Endothelial cell of hepatic sinusoid (primary cell): ENCODE measurements around the gene NCK2.
"Not testable (repeated sequence)": the region's sequence is repeated elsewhere in the genome, so short reads cannot be mapped to it uniquely, and the experiment has no call there.

Experiments used
- in situ Hi-C: cut with HindIII; loops from 2 replicates; pipeline ENCODE4 v1.10.0; 2017; ENCODE audit warnings: low sequenced_read_pairs

NCK2 gene

DNA sequence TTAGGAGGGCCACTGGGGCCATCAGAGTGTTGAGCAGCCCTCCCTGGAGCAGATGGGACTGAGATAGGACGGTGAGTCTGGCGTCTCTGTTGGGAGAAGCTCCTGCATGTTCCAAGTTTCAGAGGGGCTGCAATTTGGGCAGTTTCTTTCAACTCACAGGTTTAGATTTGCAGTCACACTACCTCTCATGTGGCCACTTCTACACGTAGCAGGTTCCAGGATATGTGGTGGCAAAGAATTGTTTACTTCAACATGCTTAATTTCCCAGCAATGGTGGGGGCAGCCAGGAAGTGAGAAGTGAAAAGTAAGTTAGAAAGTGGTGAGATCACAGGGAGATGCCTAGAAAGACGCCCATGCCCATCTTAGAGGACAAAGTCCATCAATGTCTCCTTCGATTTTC, 9.3 kb downstream of the NCK2 start:
- in situ Hi-C loops: no loop called here

DNA sequence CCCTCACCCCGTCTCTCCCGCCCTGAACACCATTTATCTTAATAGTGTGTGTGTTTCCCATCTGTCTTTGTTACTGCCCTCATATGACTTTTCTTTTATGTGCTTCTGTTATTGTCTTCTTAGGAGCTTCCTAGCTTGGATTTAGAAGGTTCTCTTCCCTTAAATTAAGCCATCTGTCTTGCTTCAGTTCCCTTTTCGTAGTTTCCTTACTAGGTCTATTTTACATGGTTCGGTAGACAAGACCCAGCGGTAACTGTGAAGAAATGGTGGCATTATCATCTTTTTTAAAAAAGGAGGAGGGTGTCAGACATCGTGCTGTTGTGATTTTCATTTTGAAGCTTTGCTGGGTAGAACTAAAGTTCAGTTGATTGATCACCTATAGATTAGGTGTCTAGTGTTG, 10.3 kb downstream of the NCK2 start:
- in situ Hi-C loops: no loop called here

DNA sequence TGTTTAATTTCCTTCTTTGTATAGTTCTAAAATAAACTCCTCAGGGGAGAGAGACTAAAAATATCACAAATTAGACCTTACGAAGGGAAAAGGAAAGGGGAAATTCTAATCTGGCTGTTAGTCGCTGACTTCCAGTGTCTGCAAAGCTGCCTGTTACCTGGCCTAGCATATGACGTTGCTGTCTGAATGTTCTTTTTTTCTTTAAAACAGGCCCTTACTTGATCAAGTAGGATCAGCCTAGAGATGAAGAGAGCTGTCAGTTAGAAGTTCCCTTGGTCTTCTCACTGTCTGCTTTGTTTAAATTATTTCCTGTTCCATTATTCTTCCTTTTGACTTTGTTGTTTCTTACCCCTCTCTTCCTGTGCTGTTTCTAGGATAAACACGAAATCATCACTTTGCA, 11.2 kb downstream of the NCK2 start:
- in situ Hi-C loops: no loop called here

DNA sequence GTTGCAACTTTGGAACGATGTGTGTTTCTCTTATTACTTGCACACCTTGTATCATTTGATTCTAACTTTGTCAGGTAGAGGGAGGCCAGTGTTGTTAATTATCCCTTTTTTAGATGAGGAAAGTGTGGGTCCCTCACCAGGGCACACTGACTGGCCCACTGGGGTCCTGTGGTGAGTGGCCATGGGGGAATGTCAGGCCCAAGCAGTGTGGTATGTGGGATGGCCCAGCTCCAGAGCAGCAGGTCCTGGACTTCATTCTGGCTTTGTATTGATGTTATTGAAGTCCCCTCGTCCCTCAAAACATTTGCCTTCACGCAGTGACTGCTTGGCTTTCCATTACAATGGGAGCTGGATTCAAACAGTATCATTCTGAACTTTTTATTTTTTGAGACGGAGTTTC, 11.7 kb downstream of the NCK2 start:
- in situ Hi-C loops: no loop called here

DNA sequence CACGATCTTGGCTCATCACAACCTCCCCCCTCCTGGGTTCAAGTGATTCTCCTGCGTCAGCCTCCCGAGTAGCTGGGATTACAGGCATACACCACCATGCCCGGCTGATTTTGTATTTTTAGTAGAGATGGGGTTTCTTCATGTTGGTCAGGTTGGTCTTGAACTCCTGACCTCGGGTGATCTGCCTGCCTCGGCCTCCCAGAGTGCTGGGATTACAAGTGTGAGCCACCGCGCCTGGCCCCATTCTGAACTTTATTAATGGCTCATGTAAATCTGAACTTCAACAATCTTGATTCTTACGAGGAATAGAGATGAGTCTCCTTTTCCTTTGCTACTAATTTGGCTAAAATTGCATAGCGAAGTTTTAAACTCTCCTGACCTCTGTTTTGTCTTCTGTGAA, 12.2 kb downstream of the NCK2 start:
- in situ Hi-C loops: not testable (repeated sequence)

DNA sequence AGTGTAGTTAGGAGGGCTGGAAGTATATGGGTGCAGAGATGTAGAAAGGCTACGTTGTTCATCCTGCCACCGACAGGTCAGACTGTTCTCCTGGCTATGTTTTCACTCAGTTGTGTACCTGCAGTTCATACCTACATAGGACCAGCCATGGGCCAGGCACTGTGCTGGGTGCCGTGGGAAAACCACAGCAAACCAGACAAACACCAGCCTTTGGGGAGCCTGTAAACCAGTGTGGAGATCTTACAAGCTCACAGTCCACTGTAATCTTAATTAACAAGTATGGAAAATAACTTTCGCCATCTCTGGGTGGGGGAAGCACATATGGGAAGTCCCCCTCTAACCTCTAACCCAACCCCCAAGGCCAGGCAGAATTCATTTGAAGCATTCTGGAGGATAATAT, 12.7 kb downstream of the NCK2 start:
- in situ Hi-C loops: no loop called here

DNA sequence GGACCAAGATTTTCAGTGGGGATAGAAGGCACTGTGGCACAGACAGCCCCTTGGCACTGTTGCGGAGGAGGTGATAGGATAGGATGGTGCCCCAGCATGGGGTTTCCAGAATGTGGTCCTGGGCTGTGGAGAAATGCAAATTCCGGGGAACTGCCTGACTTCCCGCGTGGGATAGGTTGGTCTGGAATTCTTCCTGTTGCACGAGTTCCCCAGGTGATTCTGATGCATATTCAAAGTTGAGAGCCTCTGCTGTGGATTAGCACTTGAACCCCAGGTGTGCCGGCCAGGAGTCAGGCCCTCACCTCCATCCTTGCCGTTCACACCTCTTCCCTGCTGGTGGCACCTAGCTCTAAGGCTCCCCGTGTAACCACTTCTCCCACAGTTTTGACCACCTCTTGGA, 15.5 kb downstream of the NCK2 start:
- in situ Hi-C loops: no loop called here

DNA sequence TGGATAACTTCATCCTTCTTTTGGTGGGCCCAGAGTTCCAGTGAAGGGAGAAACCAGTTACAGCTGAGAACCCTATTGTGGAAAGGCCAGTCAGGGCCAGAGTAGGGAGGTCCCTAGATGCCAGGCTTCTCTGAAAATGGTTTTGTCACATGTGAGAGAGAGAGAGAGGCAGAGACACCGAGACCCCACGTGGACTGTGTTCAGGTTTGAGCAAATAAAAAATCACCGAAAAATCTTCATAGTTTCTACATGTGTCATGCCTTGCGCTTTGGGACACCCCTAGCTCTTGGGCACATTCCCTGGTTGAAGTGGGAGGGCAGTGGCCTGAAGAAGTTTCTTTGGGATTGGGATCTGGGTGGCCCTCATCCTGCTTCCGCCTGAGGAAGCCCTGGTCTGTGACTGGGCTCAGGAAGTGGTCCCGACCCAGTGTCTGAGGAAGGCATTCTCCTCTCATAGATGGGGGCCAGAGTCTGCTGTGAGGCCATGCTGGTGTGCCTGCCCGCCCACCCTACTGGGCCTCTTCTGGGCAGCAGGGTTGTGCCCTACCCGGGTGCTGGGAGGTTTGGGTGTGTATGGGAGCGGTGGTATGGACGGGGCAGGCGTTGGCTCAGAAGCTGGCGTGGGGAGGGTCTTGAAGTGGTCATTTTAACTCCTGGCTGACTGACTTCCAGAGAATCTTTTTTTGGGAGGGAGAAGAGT, 16.1 kb downstream of the NCK2 start:
- in situ Hi-C loops: no loop called here

DNA sequence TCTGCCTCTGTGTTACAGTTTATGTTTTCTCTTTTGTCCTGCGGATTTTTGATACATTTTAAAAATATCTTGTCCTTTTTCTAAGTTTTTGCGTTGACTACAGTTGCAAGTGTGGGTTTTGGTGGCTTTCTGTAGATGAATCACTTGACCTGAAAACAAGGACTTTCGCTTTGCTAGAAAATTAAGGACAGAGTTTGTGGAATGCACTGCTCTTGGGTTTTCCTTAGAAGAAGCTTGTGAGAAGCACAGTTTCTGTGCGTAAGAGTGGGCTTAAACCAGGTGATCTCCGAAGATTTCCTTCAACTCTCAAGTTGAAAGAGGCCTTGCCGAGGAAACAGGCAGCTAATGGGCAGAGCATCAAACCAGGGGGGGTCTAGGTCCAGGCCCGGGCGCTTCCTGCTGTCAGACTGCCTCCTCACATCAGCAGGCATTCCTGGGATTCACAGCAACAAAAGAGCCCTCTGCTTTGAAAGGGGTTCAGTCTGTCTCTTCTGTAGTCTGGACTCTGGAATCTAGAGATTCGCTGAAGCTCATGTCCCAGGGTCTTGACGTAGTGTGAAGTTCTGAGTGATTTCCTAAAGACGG, 17.3 kb downstream of the NCK2 start:
- in situ Hi-C loops: no loop called here

DNA sequence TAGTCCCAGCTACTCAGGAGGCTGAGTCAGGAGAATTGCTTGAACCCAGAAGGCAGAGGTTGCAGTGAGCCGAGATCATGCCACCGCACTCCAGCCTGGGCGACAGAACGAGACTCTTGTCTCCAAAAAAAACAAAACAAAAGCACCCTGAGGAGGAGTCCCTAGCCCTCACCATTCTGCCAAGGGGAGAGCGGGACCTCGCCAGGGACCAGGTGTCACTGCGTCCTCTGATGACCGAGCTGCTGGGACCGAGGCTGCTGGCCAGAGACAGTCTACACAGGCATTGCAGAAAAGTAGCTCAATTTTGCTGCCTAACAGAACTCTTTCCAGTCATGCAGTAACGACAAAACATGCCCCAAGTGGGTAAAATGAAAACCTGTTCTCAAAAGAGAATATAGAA, 18.4 kb downstream of the NCK2 start:
- in situ Hi-C loops: no loop called here

DNA sequence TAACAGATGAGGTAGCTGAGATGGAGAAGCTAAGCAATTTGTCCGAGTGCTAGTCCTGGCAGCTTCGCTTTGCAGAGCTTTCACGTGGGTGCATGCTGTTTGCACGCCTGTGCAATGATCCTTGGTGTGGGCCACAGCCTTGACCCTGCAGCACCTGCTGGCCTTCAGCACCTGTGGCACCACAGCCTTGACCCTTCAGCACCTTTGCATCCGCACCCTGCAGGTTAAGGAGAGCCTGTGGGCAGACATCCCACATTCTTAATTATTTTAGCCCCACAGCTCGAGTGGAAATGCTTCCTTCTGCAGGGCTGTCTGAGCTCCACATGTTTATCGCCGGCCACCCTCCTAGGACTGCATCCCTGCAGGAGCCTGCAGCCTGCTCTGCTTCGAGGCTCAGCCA, 19.3 kb downstream of the NCK2 start:
- in situ Hi-C loops: no loop called here

DNA sequence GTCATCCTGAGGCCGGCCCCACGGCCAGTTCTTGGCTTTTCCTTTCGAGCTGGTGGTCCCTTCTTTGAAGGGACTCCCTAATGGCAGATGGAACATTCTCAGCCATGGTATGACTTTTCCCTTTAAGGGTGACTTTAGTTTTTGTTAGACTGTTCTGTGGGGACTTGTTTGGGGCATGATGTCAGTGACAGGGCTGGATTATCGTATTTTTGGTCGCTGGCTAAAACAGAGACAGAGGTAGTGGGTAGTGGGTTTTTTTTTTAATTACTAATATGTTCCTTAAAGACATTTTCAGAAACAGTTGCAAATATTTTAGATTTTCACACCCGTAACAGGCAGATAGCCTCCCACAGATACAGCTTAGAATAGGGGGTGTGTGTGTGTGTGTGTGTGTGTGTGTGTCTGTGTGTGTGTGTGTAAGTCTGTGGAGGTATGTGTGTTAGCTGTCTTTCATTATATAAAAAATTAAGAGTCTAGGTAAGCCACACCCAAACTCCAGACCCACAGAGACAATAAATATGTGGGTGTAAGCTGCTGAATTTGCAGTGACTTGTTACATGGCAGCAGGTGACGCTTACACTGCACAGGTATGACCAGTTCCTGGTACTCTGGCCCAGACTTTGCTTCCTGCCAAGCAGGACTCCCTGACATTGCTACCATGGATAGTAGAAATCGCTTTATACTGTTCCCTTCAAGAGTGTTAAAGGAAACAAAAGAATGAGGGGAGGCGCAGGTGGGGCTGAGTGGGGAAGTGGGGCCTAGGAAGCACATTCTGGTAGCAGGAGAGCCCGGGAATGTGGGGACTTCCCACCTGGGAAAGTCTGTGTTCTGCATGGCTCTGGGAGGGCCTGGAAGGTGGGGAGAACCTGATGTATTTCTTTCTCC, 20.9 kb downstream of the NCK2 start:
- in situ Hi-C loops: no loop called here

DNA sequence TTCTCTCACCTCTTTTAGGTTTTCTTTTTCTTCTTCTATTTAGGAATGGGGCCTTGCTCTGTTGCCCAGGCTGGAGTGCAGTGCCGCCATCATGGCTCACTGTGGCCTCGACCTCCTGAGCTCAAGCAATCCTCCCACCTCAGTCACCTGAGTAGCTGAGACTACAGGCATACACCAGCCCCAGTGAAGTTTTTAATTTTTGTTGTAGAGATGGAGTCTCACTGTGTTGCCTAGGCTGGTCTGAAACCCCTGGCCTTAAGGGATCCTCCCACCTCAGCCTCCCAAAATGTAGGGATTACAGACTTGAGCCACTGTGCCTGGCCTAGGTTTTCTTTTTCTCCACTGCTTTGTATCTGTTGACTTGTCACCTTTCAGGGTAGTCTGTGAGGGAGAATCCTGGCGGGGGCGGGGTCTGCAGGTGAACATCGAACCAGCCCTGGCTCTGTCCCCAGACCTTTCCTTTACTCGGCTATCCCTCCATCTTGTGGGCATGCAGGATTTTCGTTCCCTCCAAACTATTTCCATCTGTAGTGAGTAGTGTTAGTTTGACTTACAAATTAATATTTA, 21.7 kb downstream of the NCK2 start:
- in situ Hi-C loops: no loop called here

DNA sequence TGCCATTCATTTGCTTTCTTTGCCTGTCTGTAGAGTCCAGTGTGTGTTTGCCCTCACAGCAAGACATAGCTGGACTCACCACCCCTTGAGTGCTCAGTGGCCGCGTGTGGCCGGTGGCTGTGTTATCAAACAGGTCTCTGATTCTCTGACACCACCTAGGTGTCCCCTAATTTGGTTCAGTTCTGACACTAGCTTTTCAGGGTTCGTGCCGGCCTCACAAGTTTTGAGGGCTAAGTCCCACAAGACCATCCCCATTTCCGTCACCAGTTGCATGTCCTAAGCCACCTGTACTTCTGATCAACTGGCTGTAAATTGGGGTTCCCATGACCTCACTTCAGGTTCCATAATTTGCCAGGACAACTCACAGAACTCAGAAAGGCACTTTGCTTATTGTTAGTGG, 23.5 kb downstream of the NCK2 start:
- in situ Hi-C loops: no loop called here

DNA sequence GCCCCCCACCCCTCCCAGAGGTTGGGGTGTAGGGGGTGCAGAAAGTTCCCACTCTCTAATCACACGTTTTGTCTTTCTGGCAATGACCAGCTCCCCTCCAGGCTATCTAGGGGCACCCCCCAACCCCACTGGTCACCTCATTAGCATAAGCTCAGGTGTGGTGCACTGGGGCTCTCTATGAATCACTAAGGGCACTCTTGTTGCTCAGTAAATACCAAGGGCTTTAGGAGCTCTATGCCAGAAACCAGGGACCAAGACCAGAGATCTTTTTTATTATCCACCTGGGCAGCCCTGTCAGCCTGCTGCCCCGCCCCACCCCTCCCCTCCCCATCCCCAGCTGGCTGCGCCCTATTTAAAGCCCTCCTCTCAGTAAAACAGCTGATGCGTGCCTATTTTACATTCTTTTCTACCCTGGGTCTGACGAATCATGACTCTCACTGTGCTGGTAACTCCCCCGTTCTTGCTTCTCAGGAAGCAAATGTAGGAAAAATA, 24.3 kb downstream of the NCK2 start:
- in situ Hi-C loops: no loop called here

DNA sequence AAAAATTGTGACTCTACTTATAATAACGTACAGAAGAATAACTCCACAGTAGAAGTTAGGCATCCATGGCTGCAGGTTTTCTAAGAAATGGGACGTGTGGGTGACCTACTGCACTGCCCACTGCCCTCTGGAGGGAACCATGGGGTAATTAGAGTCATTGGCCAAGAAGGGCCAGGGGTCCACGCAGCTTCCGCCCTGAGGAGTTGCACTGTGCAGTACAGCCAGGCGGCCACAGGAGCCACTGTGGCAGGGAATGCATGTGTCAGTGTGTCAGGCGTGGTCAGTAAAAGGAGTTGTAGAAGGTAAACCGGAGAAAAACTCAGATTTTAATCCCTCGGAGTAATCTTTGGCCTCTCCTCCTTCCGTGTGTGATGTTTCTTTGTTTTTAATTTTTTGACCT, 24.8 kb downstream of the NCK2 start:
- in situ Hi-C loops: no loop called here

DNA sequence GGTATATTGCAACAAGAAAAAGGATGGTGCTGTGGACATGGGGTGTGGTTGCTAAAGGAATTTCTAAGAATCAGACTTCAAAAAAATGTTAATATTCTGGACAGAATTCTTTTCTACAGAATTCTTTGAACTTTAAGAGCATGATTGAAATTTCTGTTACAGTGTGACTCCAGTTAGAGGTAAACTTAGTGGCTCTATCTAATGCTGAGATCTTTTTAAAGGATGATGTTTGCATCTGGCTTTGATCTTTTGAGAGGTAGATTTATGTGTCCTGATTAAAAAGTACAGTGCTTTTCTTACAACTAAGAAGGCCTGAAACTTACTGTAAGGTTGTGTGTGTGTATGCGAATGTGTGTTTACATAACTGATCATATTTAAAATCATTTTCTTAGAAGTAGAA, 25.4 kb downstream of the NCK2 start:
- in situ Hi-C loops: no loop called here

DNA sequence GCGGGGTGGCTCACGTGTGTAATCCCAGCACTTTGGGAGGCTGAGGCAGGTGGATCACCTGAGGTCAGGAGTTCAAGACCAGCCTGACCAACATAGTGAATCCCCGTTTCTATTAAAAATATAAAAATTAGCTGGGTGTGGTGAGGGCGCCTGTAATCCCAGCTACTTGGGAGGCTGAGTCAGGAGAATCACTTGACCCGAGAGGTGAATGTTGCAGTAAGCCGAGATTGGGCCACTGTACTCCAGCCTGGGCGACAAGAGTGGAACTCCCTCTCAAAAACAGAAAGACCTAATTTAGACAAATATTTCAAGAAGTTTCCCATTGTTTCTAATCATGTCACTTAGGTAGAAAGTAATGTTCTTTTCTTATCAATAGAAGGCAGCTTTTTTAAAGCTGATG, 26.6 kb downstream of the NCK2 start:
- in situ Hi-C loops: not testable (repeated sequence)

DNA sequence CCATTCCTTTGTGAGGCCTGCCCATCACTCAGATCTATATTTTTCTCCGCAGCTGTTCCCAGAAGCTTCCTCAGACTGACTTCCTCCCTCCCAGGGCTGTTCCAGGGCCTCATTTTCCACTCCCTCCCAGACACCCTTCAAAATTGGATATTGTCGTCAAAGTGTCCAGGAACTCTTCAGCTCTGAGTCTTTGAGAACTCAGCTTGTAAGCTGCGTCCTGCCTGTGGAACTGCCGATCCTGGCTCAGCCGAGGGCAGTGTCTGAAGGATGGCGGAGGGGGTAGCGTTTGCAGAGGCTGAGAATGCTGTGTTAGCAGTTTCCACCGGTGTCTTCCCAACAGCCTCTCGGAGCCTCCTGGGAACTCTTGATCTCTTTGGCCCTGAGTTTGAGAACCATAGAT, 27.1 kb downstream of the NCK2 start:
- in situ Hi-C loops: no loop called here

DNA sequence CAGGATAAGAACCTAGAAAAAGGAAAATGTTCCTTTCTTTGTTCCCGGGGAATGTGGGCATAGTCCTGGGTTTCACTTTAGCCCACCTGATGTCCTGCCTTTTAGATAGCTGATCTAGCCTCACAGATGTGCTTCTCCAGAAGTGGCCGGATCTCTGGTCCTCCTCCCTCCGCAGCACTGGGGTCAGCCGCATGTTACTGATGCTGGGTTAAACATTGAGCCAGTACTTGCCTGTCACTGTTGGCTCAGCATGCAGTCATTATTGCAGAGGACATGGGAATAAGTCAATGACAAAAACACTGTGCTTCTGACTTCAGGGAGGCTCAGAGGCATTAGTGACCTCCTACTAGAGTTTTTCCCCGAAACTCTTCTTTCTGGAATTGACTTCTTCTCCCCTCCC, 27.6 kb downstream of the NCK2 start:
- in situ Hi-C loops: no loop called here

DNA sequence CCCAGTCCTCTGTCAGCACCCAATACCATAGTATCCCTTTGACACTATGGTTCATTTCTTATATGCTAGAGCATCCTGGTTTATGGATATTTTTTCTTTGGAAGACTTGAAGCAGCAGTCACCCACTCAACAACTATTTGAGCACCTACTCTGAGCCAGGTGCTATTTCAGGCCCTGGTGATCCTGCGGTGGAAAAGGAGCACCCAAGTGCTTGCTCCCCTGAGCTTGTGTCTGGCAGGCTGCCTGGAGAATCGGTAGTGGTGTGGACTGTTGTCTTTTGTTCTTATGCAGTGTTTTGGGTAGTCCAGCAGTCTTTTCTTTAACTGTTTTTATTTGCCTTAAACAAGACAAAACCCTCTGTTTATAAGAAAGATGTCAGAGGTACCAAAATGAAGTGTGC, 28.9 kb downstream of the NCK2 start:
- in situ Hi-C loops: no loop called here
